Endometrial microvascular endothelial cells (primary cell): ENCODE data around the gene OPCML. TPM values are rescaled to one million over a fixed set of nuclear protein-coding genes. Genes with fewer than 3 reads are reported as not detected.

Source experiments
- in situ Hi-C: cut with HindIII; loops from 2 replicates; pipeline ENCODE4 v1.10.0; 2017; ENCODE audit warnings: low sequenced_read_pairs, low pct_unique_long_range_greater_than_20kb; ENCODE audit errors: inconsistent ontology term
- total RNA-seq: library from RNA; depleted of rRNA; stranded (reverse); fragments of >200 nt; gene quantifications from one replicate; pipeline ENCODE4 v1.2.3, GENCODE V29; 2015; ENCODE audit errors: inconsistent ontology term

Gene OPCML
- total RNA-seq, 1 donor from 2014 or later = not detected

DNA sequence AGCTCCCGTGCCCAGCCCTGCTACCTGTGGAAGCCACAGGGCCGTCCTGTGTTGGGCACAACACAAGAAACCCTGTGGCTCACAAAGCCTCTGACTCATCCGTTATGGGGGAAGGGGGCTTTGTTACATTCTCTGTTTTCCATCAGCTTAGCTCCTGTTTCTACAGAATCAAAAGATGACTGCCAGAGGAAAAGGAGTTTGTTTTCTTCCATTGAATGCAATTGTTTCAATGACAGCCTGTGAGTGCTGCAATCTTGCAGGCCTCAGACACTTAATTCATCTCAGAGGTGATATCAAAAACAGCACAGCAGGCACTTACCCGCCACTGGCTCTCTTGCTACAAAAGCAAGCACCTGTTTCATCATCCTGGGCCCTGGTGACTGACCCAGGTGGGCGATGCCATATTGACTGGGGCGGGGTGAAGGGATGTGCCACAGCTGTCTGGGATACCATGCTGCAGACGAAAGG lies 194.3 kb downstream of the OPCML start:
- in situ Hi-C loops = no loop called here

- in situ Hi-C loops = no loop called here
These were observed 195.1 kb downstream of the OPCML start for GRCh38 chr11:133337193-133337592.

DNA sequence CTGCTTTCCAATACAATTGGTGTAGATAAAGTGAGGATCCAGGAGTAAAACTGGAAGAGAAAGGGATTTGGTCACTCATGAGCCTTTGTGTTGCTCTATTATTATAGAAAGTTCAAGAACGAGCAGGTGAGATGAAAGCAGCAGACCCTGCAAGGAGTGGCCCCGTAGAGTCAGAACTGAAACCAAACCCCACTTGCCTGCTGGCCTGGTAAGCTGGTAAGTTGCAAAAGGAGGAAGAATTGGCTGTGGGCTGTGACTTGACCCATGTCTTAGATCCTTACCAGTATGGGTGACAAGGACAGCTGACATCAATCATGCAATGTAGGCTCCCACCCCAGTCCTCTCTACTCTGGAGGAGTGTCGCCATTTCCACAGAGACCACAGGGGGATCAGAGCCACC lies 201.3 kb downstream of the OPCML start:
- in situ Hi-C loops = no loop called here

GRCh38 chr11:133326849-133327248 lies 205.5 kb downstream of the OPCML start:
- in situ Hi-C loops = no loop called here

DNA sequence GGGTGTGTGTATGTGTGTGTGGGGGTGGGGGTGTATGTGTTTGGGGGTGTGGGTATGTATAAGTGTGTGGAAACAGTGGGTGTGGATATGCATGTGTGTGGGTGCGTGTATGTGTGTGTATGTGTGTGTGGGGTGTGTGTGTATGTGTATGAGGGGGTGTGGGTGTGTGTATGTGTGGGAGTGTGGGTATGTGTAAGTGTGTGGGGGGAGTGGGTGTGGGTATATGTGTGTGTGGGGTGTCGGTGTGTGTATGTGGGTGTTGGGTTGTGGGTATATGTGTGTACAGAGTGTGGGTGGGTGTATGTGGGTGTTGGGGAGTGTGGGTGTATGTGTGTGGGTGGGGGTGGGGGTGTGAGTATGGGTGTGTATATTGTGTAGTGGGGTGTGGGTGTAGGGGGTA lies 206.0 kb downstream of the OPCML start:
- in situ Hi-C loops = no loop called here

GRCh38 chr11:133325711-133326110 lies 206.6 kb downstream of the OPCML start:
- in situ Hi-C loops = no loop called here

- in situ Hi-C loops = no loop called here
These were observed 208.9 kb downstream of the OPCML start for GRCh38 chr11:133323354-133323753.

GRCh38 chr11:133318221-133318620 lies 214.1 kb downstream of the OPCML start:
- in situ Hi-C loops = no loop called here

DNA sequence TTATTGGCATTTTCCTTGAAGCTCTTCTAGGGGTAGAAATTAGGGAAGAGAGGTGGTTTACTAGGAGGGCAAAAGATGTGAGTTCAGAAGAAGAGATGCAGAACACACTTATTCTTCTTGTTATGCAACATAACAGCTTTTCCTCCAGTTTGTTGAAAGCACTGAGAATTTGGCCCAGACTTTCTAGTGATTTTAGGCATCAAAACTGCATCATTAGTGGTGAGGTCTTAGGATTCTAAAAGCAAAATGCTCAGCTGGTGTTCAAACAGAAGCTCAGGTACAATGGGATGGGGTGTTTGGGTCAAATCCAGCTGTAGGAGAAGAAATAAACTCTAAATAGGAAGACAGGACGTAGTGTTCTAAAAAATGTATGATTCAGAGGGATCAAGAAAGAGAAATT lies 221.1 kb downstream of the OPCML start:
- in situ Hi-C loops = no loop called here

- in situ Hi-C loops = no loop called here
These were observed 226.3 kb downstream of the OPCML start for GRCh38 chr11:133306019-133306418.

DNA sequence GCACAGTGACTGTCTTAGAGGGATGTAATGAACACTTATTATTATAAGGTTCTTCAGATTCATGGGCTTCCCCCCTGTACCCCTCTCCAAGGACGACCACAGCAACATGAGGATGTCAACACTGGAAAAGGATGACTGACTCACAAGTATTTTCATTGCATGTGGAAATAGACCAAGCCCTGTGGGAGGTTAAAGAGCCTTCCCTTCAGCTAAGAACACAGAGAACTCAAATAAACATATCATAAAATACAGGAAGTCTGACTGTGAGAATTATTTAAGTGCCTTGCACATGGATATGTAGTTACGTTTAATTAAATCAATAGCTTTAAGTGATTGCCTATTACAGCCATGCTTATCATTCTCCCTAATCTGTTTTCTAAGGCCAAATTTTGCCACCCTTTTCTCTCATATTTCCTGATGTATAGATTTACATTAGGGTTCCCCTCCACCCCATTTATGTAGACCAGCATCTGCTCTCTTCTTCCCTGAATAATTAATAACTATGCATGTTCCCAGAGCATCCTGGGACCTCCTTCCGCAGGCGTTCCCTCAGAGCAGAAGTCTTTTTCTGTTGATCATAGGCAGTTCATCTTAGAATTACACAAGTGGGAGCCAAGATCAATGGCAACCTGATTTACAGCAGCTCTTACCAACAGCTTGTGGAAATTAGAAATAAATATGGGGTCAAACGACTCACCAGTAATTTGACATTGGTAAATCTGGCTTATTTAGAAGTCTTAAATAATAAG lies 226.9 kb downstream of the OPCML start:
- in situ Hi-C loops = no loop called here

- in situ Hi-C loops = no loop called here
These were observed 229.0 kb downstream of the OPCML start for GRCh38 chr11:133303262-133303661.

GRCh38 chr11:133302056-133302455 lies 230.2 kb downstream of the OPCML start:
- in situ Hi-C loops = no loop called here

DNA sequence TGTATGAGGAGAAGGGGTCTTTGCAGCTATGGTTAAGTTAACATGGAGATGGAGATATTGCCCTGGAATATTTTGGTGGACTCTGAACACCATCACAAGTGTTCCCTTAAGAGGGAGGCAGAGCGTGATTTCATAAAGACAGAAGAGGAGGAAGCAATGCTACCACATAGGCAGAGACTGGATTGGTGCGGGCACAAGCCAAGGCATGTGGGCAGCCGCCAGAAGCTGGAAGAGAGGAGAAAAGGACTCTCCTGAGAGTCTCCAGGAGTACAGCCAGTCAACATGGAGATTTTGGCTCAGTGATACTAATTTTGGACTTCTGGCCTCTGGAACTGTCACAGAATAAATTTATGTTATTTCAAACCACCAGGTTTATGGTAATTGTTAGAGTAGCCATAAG lies 231.6 kb downstream of the OPCML start:
- in situ Hi-C loops = no loop called here

DNA sequence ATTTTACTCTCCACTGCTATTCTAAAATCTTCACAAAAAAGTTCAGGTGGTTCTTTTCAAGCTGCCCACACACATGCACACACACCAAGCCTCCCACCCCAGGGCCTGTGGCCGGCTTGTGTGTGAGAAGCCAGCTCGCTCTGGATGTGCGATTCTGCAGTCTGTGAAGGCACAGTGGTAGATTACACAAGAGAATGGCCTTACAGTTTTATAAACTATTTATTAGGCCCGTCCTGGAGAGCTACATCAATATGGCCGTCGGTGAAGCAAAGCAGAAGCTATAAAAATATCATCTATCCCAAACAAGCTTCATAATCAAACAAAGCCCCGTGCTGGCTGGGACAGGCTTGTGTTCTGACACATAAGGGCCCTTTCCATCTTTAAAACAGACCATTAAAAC lies 240.5 kb downstream of the OPCML start:
- in situ Hi-C loops = no loop called here

DNA sequence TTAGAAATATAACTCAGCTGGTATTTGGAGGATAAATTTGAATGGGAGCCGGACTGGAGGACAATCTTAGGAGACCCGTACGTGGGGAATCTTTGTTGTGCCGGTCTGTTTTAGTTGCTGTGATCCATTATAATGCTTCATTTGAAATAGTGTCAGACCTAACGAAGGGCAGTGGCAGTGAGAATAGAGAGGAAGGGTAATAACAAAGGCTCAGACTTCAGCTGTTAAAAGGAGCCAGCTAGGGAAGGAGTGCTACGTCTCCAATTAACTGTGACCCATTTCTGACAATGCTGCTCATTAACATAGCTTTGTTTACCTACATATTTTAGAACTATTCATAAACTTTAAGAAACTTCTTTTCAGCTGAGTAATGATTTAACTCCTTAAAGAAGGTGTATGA lies 246.9 kb downstream of the OPCML start:
- in situ Hi-C loops = no loop called here

DNA sequence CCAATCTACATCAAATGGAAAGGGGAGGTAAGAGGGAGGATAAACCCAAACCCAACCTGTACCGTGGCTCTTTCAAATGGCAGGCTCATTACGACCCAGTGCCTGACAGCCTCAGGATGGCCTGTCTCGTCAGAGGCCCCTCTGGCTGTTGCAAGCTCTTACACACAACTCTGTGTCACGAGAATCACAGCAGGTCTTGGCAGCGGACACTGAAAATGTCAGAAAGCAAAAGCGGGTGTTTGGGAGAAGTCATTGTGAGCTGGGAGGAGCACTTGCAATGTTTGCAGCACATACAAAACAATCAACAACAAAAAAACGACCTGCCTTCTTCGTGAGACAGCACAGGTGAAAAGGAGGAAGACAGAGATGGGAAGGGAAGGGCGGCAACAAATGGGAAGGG lies 248.1 kb downstream of the OPCML start:
- in situ Hi-C loops = no loop called here

GRCh38 chr11:133277886-133278285 lies 254.4 kb downstream of the OPCML start:
- in situ Hi-C loops = no loop called here

DNA sequence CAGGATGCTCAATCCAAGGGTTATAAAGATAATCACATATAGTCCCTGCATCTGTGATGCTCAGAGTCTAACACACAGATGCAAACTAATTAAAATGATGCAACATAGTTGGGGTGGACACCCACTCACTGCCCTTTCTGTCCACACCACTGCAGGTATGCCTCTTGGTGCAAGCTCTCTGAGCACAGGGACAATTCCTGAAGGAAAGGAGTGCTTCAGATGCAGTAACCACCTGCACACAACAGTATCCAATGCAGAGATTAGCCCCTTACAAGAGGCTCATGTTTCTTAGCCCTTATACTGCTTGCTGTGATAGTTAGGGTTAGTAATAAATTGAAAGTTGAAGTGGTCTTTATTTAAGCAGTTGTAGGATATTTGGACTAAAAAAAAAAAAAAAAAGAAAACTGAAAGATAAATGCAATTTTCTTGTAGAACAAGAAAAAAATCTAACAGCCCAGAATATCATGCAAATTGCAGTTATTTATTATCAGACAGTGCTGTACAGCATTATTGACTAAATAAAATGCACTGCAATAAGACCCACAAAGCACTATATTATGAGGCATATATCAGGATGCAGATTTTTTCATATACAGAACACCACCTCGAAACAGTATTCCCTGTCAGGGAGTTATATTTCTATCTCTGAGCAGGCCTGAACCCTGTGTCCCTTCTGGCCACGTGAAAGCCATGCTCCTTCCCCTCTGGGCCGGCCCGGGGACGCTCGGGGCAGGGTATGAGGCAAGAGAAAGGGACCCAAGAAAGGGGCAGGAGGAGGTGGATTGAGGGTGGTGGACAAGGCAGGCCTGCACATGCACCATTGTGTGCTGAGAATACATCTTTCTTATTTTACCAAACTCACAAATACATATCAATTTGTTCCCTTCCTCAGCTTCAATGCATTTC lies 260.2 kb downstream of the OPCML start:
- in situ Hi-C loops = no loop called here

GRCh38 chr11:133271206-133271605 lies 261.1 kb downstream of the OPCML start:
- in situ Hi-C loops = no loop called here
